CD8-positive, alpha-beta memory T cell (primary cell): ENCODE results near the gene PSTPIP1. TPM values are rescaled to one million over a fixed set of nuclear protein-coding genes. Genes with fewer than 3 reads are reported as not detected.

Experiments
- CTCF ChIA-PET: fragments of 350-600 bp; sonication (Branson Sonifier 250); formaldehyde crosslinking; loops from one replicate; lab custom pipeline; 2021; ENCODE audit warnings: antibody characterized with exemption; lab: Charles Lee
- POLR2A ChIA-PET: fragments of 350-600 bp; sonication (Branson Sonifier 250); formaldehyde crosslinking; loops from one replicate; lab custom pipeline; 2021; ENCODE audit warnings: antibody characterized with exemption; lab: Charles Lee
- DNase-seq, 5 donors: peaks; one replicate each; pipeline versions ENCODE4 v3.0.0 to v3.0.0-alpha.2; 2020 to 2022; ENCODE audit warnings: mixed read lengths in 1 of 5
- H3K27ac ChIP-seq: one replicate; pipeline ENCODE4 v1.7.0; 2013; ENCODE audit warnings: low read depth, mild to moderate bottlenecking, low read length, moderate library complexity
- H3K27me3 ChIP-seq: 2 replicates; pipeline ENCODE4 v1.7.0; 2013; ENCODE audit warnings: low read length, mild to moderate bottlenecking; ENCODE audit not compliant: insufficient read depth, poor library complexity, severe bottlenecking
- H3K36me3 ChIP-seq: 2 replicates; pipeline ENCODE4 v1.7.0; 2013; ENCODE audit warnings: mild to moderate bottlenecking, low read length, moderate library complexity; ENCODE audit not compliant: insufficient read depth
- H3K4me1 ChIP-seq: 2 replicates; pipeline ENCODE4 v1.7.0; 2013; ENCODE audit warnings: mild to moderate bottlenecking, low read length, moderate library complexity; ENCODE audit not compliant: insufficient read depth
- H3K4me3 ChIP-seq: 2 replicates; pipeline ENCODE4 v1.7.0; 2013; ENCODE audit warnings: mild to moderate bottlenecking, low read length
- H3K9me3 ChIP-seq: 2 replicates; pipeline ENCODE4 v1.7.0; 2013; ENCODE audit warnings: mild to moderate bottlenecking, low read length
- H3K27ac Mint-ChIP-seq, 8 donors: one replicate each; pipeline ENCODE4 v1.8.0; 2020 to 2021; ENCODE audit warnings: mixed read lengths in 8 of 8, mild to moderate bottlenecking in 6 of 8, inconsistent platforms in 3 of 8, moderate library complexity in 3 of 8
- H3K27me3 Mint-ChIP-seq, 2 donors: one replicate each; pipeline ENCODE4 v1.8.0; 2020 to 2021; ENCODE audit warnings: mixed read lengths in 2 of 2, mild to moderate bottlenecking in 1 of 2, moderate library complexity in 1 of 2
- H3K36me3 Mint-ChIP-seq, 3 donors: one replicate each; pipeline ENCODE4 v1.8.0; 2020 to 2021; ENCODE audit warnings: mixed read lengths in 3 of 3, inconsistent platforms in 1 of 3, mild to moderate bottlenecking in 1 of 3
- H3K4me1 Mint-ChIP-seq, 3 donors: one replicate each; pipeline ENCODE4 v1.8.0; 2020 to 2021; ENCODE audit warnings: mixed read lengths in 3 of 3, inconsistent platforms in 1 of 3, mild to moderate bottlenecking in 1 of 3
- H3K4me3 Mint-ChIP-seq, 7 donors: one replicate each; pipeline ENCODE4 v1.8.0; 2020 to 2021; ENCODE audit warnings: mixed read lengths in 7 of 7, mild to moderate bottlenecking in 6 of 7, moderate library complexity in 4 of 7, inconsistent platforms in 2 of 7
- H3K9me3 Mint-ChIP-seq, 5 donors: one replicate each; pipeline ENCODE4 v1.8.0; 2020 to 2022; ENCODE audit warnings: mixed read lengths in 5 of 5, mild to moderate bottlenecking in 3 of 5, moderate library complexity in 2 of 5, inconsistent platforms in 1 of 5
- polyA plus RNA-seq: library from polyadenylated mRNA; unstranded; fragments of 300-500 nt; fragmentation: Illumina TruSeq; gene quantifications from one replicate; pipeline ENCODE4 v1.2.3, GENCODE V29; 2021
- total RNA-seq, 2 experiments: library from RNA; stranded (reverse); gene quantifications; one replicate each; pipeline ENCODE4 v1.2.3, GENCODE V29; 2021

The PSTPIP1 gene
- total and polyA plus RNA-seq, 3 experiments from 2014 or later: 83.1 to 127 (median 123) TPM

GRCh38 chr15:77021803-77022381, 27.0 kb downstream of the PSTPIP1 start:
- H3K9me3 ChIP-seq: no peaks in the 10 kb centered on the region
- Mint-ChIP-seq H3K4me3 (peak overlapping the region; percentile 28 to 87 (median 76)), H3K27ac (peak overlapping the region; percentile 92 to 100 (median 98)), H3K4me1 (peaks cover 75 to 89% (median 77%) of the 10 kb centered on the region in 3 donors), H3K9me3 (no peaks in the 10 kb centered on the region), H3K27me3 (peaks cover 0 to 2% of the 10 kb centered on the region in 2 donors), H3K36me3 (peaks cover 7 to 74% (median 12%) of the 10 kb centered on the region in 3 donors)
- H3K27ac ChIP-seq: no peak overlapping the region
- ChIA-PET POLR2A (interaction anchor here (0.9 to 5.6 kb wide), 4 partner anchors 8 to 91 kb away, joined by 3 to 38 read pairs (median 4); partner anchors contain the start of gene PSTPIP1), CTCF (interaction anchor here (1.1 to 6.6 kb wide), 7 partner anchors 9 to 522 kb away, joined by 4 to 78 read pairs (median 14); partner anchors contain the start of gene PSTPIP1)
- H3K27me3 ChIP-seq: no peaks in the 10 kb centered on the region
- no peak overlapping the region for H3K4me3 ChIP-seq
- peak; percentile 43 to 79 (median 77) for DNase-seq
- peaks cover 74% of the 10 kb centered on the region for H3K4me1 ChIP-seq
- peaks cover 12% of the 10 kb centered on the region for H3K36me3 ChIP-seq

- DNase-seq: peak in 1 of 5 donors; percentile 44
- Histone ChIP-seq H3K36me3 (peaks cover 19% of the 10 kb centered on the region), H3K4me1 (peaks cover 64% of the 10 kb centered on the region), H3K9me3 (no peaks in the 10 kb centered on the region), H3K4me3 (no peak overlapping the region), H3K27ac (no peak overlapping the region), H3K27me3 (no peaks in the 10 kb centered on the region)
- H3K4me3 Mint-ChIP-seq: peak overlapping the region; percentile 53 to 87 (median 76)
- CTCF ChIA-PET: interaction anchor here (0.7 to 6.6 kb wide), 20 partner anchors 8 to 521 kb away, joined by 3 to 78 read pairs (median 4); partner anchors contain the start of gene PSTPIP1
- no peaks in the 10 kb centered on the region for H3K9me3 Mint-ChIP-seq
- H3K36me3 Mint-ChIP-seq: peaks cover 7 to 82% (median 15%) of the 10 kb centered on the region in 3 donors
- peak overlapping the region; percentile 92 to 100 (median 98) for H3K27ac Mint-ChIP-seq
- peaks cover 65 to 86% (median 70%) of the 10 kb centered on the region in 3 donors for H3K4me1 Mint-ChIP-seq
- POLR2A ChIA-PET: interaction anchor here (0.9 to 5.6 kb wide), 5 partner anchors 9 to 92 kb away, joined by 3 to 38 read pairs (median 3); partner anchors contain the start of gene PSTPIP1
- H3K27me3 Mint-ChIP-seq: peaks cover 0 to 2% of the 10 kb centered on the region in 2 donors
These were observed 28.0 kb downstream of the PSTPIP1 start for GRCh38 chr15:77022646-77023575.

- Histone ChIP-seq H3K27me3 (no peaks in the 10 kb centered on the region), H3K36me3 (peaks cover 22% of the 10 kb centered on the region), H3K27ac (peak overlapping the region; percentile 54), H3K4me3 (no peak overlapping the region), H3K9me3 (no peaks in the 10 kb centered on the region), H3K4me1 (peaks cover 56% of the 10 kb centered on the region)
- Mint-ChIP-seq H3K36me3 (peaks cover 7 to 80% (median 14%) of the 10 kb centered on the region in 3 donors), H3K27ac (peak overlapping the region; percentile 92 to 100 (median 98)), H3K4me1 (peaks cover 57 to 77% (median 62%) of the 10 kb centered on the region in 3 donors), H3K27me3 (peaks cover 0 to 2% of the 10 kb centered on the region in 2 donors), H3K4me3 (peak overlapping the region; percentile 21 to 69 (median 53)), H3K9me3 (no peaks in the 10 kb centered on the region)
- ChIA-PET POLR2A (interaction anchor here (1.2 to 5.6 kb wide), 2 partner anchors 25 to 28 kb away, joined by 3 to 38 read pairs; partner anchors contain the start of gene PSTPIP1), CTCF (interaction anchor here (0.7 to 6.6 kb wide), 18 partner anchors 8 to 520 kb away, joined by 3 to 78 read pairs (median 4); partner anchors contain the start of gene PSTPIP1)
- peak in 2 of 5 donors; percentile 21 to 54 for DNase-seq
These were observed 28.8 kb downstream of the PSTPIP1 start for GRCh38 chr15:77023576-77024272.

- H3K4me3 Mint-ChIP-seq: peak overlapping the region in 3 of 7 donors; percentile 20 to 55 (median 41)
- H3K4me3 ChIP-seq: no peak overlapping the region
- H3K27me3 ChIP-seq: no peaks in the 10 kb centered on the region
- no peaks in the 10 kb centered on the region for H3K9me3 ChIP-seq
- peak overlapping the region; percentile 87 to 100 (median 98) for H3K27ac Mint-ChIP-seq
- ChIA-PET CTCF (interaction anchor here (0.9 to 6.6 kb wide), 16 partner anchors 7 to 119 kb away, joined by 3 to 78 read pairs (median 4); partner anchors contain the start of gene PSTPIP1), POLR2A (interaction anchor here (1.2 to 5.6 kb wide), 2 partner anchors 26 to 29 kb away, joined by 3 to 38 read pairs; partner anchors contain the start of gene PSTPIP1)
- peaks cover 7 to 80% (median 10%) of the 10 kb centered on the region in 3 donors for H3K36me3 Mint-ChIP-seq
- H3K4me1 ChIP-seq: peaks cover 48% of the 10 kb centered on the region
- peak overlapping the region; percentile 54 for H3K27ac ChIP-seq
- no peaks in the 10 kb centered on the region for H3K9me3 Mint-ChIP-seq
- DNase-seq: peak; percentile 54 to 76 (median 62)
- peaks cover 22% of the 10 kb centered on the region for H3K36me3 ChIP-seq
- H3K4me1 Mint-ChIP-seq: peaks cover 49 to 70% (median 54%) of the 10 kb centered on the region in 3 donors
- peaks cover 0 to 2% of the 10 kb centered on the region in 2 donors for H3K27me3 Mint-ChIP-seq
These were observed 29.6 kb downstream of the PSTPIP1 start for GRCh38 chr15:77024273-77025082.

GRCh38 chr15:77025083-77025901, 30.4 kb downstream of the PSTPIP1 start:
- Mint-ChIP-seq H3K27ac (peak overlapping the region; percentile 39 to 92 (median 84)), H3K4me3 (no peak overlapping the region), H3K36me3 (peaks cover 7 to 80% (median 11%) of the 10 kb centered on the region in 3 donors), H3K4me1 (peaks cover 41 to 62% (median 46%) of the 10 kb centered on the region in 3 donors), H3K9me3 (no peaks in the 10 kb centered on the region), H3K27me3 (peaks cover 0 to 2% of the 10 kb centered on the region in 2 donors)
- peak in 2 of 5 donors; percentile 0 to 36 for DNase-seq
- CTCF ChIA-PET: interaction anchor here (1.9 to 6.6 kb wide), 5 partner anchors 12 to 120 kb away, joined by 4 to 78 read pairs (median 21); partner anchors contain the start of gene PSTPIP1
- H3K4me1 ChIP-seq: peaks cover 40% of the 10 kb centered on the region
- H3K36me3 ChIP-seq: peaks cover 21% of the 10 kb centered on the region
- no peak overlapping the region for H3K4me3 ChIP-seq
- H3K27me3 ChIP-seq: no peaks in the 10 kb centered on the region
- no peak overlapping the region for H3K27ac ChIP-seq
- POLR2A ChIA-PET: interaction anchor here (5.6 kb wide), 1 partner anchor 30 kb away, joined by 38 read pairs; the partner anchor contains the start of gene PSTPIP1
- H3K9me3 ChIP-seq: no peaks in the 10 kb centered on the region

GRCh38 chr15:77025941-77026411, 31.1 kb downstream of the PSTPIP1 start:
- Mint-ChIP-seq H3K4me1 (peaks cover 34 to 55% (median 41%) of the 10 kb centered on the region in 3 donors), H3K27me3 (peaks cover 0 to 2% of the 10 kb centered on the region in 2 donors), H3K27ac (peak overlapping the region in 7 of 8 donors; percentile 70 to 92 (median 82)), H3K4me3 (peak overlapping the region in 1 of 7 donors; percentile 33), H3K36me3 (peaks cover 7 to 76% (median 9%) of the 10 kb centered on the region in 3 donors), H3K9me3 (no peaks in the 10 kb centered on the region)
- Histone ChIP-seq H3K4me1 (peaks cover 33% of the 10 kb centered on the region), H3K27me3 (no peaks in the 10 kb centered on the region), H3K27ac (no peak overlapping the region), H3K9me3 (no peaks in the 10 kb centered on the region), H3K4me3 (no peak overlapping the region), H3K36me3 (peaks cover 23% of the 10 kb centered on the region)
- CTCF ChIA-PET: interaction anchor here (1.2 to 6.6 kb wide), 4 partner anchors 9 to 52 kb away, joined by 3 to 78 read pairs (median 34); partner anchors contain the start of gene PSTPIP1
- POLR2A ChIA-PET: interaction anchor here (5.6 kb wide), 1 partner anchor 31 kb away, joined by 38 read pairs; the partner anchor contains the start of gene PSTPIP1
- peak in 1 of 5 donors; percentile 30 for DNase-seq
